H54 (cell line): Measurements from ENCODE around the gene SLC39A13.

Source experiments
- DNase-seq: peaks from one replicate; pipeline ENCODE4 v3.0.0; 2011; ENCODE audit warnings: low spot score, mixed read lengths; ENCODE audit not compliant: insufficient read length
- FAIRE-seq: peaks from 3 replicates; lab custom pipeline; 2011; peaks lifted over from hg19 to GRCh38; lab: Jason Lieb, UNC
- POLR2A ChIP-seq: IDR thresholded peaks from 2 replicates; pipeline ENCODE4 v1.6.1; 2011; ENCODE audit warnings: low read depth, mild to moderate bottlenecking, low read length

The SLC39A13 gene

GRCh38 chr11:47460571-47461235 is 52.3 kb downstream of the SLC39A13 start:
- FAIRE-seq (no peak), DNase-seq (no peak)
- no peak for TF ChIP-seq POLR2A

- no peak for TF ChIP-seq POLR2A
- FAIRE-seq (no peak), DNase-seq (no peak)
Measured at GRCh38 chr11:47461876-47462275, 53.5 kb downstream of the SLC39A13 start.

- FAIRE-seq (peak; percentile 75), DNase-seq (peak; percentile 76)
Measured at GRCh38 chr11:47464483-47464882, 56.1 kb downstream of the SLC39A13 start.

More at GRCh38 chr11:47464483-47464882, 56.1 kb downstream of the SLC39A13 start:
- no peak for TF ChIP-seq POLR2A
